K562 (cell line): ENCODE results near the gene FGF2. TPM values are rescaled to one million over a fixed set of nuclear protein-coding genes. Genes with fewer than 3 reads are reported as not detected.

Source experiments
- ATAC-seq: fragments of 200-7000 bp; cut with Tn5 transposase; 3 replicates; pipeline ENCODE4 v1.9.1; 2020; ENCODE audit warnings: moderate library complexity
- BruUV-seq: library from RNA; stranded (reverse); fragments of 400-500 nt; replicated peaks from 2 replicates; lab custom pipeline; 2021; lab: Mats Ljungman, UMichigan
- CTCF ChIA-PET: fragments of 300-600 bp; formaldehyde crosslinking; extraction: SDS; loops from one replicate; lab custom pipeline; 2021; ENCODE audit warnings: low intra/inter-chr PET ratio; lab: Yijun Ruan, JAX
- POLR2A ChIA-PET: fragments of 300-600, 350-650 bp; sonication (Branson Sonifier 250); formaldehyde crosslinking; extraction: SDS; loops from one replicate; lab custom pipeline; 2021; ENCODE audit warnings: antibody characterized with exemption, inconsistent platforms; lab: Yijun Ruan, JAX
- DNase-seq, 4 experiments: peaks; one replicate each; pipeline versions ENCODE4 v3.0.0 to v3.0.0-alpha.2; 2011 to 2018; ENCODE audit warnings: low spot score in 3 of 4, mixed read lengths in 3 of 4; ENCODE audit errors: extremely low read depth in 1 of 4
- FAIRE-seq: peaks from 2 replicates; lab custom pipeline; 2011; peaks lifted over from hg19 to GRCh38; lab: Jason Lieb, UNC
- H2AFZ ChIP-seq: 2 replicates; pipeline ENCODE4 v1.6.0; 2011; ENCODE audit warnings: low read depth, low read length, control low read depth, inconsistent platforms
- H3K27ac ChIP-seq: fragments of 200-600 bp; 3 replicates; pipeline ENCODE4 v1.8.0; 2011; ENCODE audit warnings: low read depth, mild to moderate bottlenecking, control low read depth, inconsistent platforms, low read length, moderate library complexity, mixed read lengths; ENCODE audit errors: extremely low read depth
- H3K27me3 ChIP-seq, 2 experiments: fragments of 300-600 bp in 1 of 2; 2 replicates in 1 of 2; 3 replicates in 1 of 2; pipeline versions ENCODE4 v1.6.0 to v1.8.0; 2011; ENCODE audit warnings: inconsistent platforms in 2 of 2, low read length in 2 of 2, mild to moderate bottlenecking in 1 of 2, mixed read lengths in 1 of 2, moderate library complexity in 1 of 2; ENCODE audit not compliant: control insufficient read depth in 2 of 2, insufficient read depth in 2 of 2
- H3K36me3 ChIP-seq: fragments of 300-600 bp; 3 replicates; pipeline ENCODE4 v1.8.0; 2011; ENCODE audit warnings: mild to moderate bottlenecking, low read length, inconsistent platforms; ENCODE audit not compliant: control insufficient read depth, insufficient read depth
- H3K4me1 ChIP-seq, 2 experiments: fragments of 200-600 bp in 1 of 2; replicated peaks in 1 of 2; 2 replicates in 1 of 2; 3 replicates in 1 of 2; pipeline versions ENCODE4 v1.5.1 to v1.8.0; 2011; ENCODE audit warnings: inconsistent platforms in 2 of 2, low read length in 2 of 2, mild to moderate bottlenecking in 1 of 2, mixed read lengths in 1 of 2, moderate library complexity in 1 of 2; ENCODE audit not compliant: control insufficient read depth in 2 of 2, insufficient read depth in 2 of 2
- H3K4me2 ChIP-seq: 2 replicates; pipeline ENCODE4 v1.6.1; 2011; ENCODE audit warnings: low read length, control low read depth, inconsistent platforms, mixed read lengths; ENCODE audit not compliant: insufficient read depth
- H3K4me3 ChIP-seq: fragments of 200-600 bp; sonication (generic), shearing (Covaris generic); 2 replicates; pipeline ENCODE4 v1.5.1; 2016; ENCODE audit warnings: control low read depth, inconsistent platforms
- H3K79me2 ChIP-seq: fragments of 200-600 bp; 3 replicates; pipeline ENCODE4 v1.8.0; 2011; ENCODE audit warnings: low read length, inconsistent platforms; ENCODE audit not compliant: control insufficient read depth, insufficient read depth
- H3K9ac ChIP-seq, 2 experiments: 2 replicates each; pipeline versions ENCODE4 v1.6.0 to v1.6.1; 2011; ENCODE audit warnings: low read depth in 2 of 2, low read length in 2 of 2, control low read depth in 1 of 2, inconsistent platforms in 1 of 2, mild to moderate bottlenecking in 1 of 2, mixed read lengths in 1 of 2; ENCODE audit not compliant: insufficient read depth in 1 of 2
- H3K9me1 ChIP-seq: one replicate; pipeline ENCODE4 v1.6.0; 2011; ENCODE audit warnings: inconsistent platforms, mild to moderate bottlenecking, low read length, moderate library complexity; ENCODE audit not compliant: control insufficient read depth, insufficient read depth
- H3K9me3 ChIP-seq: replicated peaks from 2 replicates; pipeline ENCODE4 v1.5.1; 2011; ENCODE audit warnings: low read depth, low read length, inconsistent platforms; ENCODE audit not compliant: control insufficient read depth, insufficient read depth
- H4K20me1 ChIP-seq: replicated peaks from 2 replicates; pipeline ENCODE4 v1.6.1; 2011; ENCODE audit warnings: low read length, inconsistent platforms, mixed read lengths; ENCODE audit not compliant: control insufficient read depth, insufficient read depth
- ARHGAP35 ChIP-seq: fragments of 450-650 bp; IDR thresholded peaks from 2 replicates; pipeline ENCODE4 v1.6.1; 2018; ENCODE audit not compliant: partially characterized antibody
- C11orf30 ChIP-seq: fragments of 450-650 bp; IDR thresholded peaks from 2 replicates; pipeline ENCODE4 v1.6.1; 2016; ENCODE audit warnings: low read depth, mild to moderate bottlenecking
- HNRNPH1 ChIP-seq: fragments of 200-400 bp; formaldehyde crosslinking; optimal IDR thresholded peaks from 2 replicates; pipeline ENCODE3; 2017; ENCODE audit warnings: low read depth, mild to moderate bottlenecking, low read length, moderate library complexity
- PTRF ChIP-seq: fragments of 450-650 bp; IDR thresholded peaks from 2 replicates; pipeline ENCODE4 v1.6.1; 2016; ENCODE audit warnings: mild to moderate bottlenecking, missing genetic modification characterization, missing compliant biosample characterization
- TRIM25 ChIP-seq: fragments of 450-650 bp; IDR thresholded peaks from 2 replicates; pipeline ENCODE4 v1.7.0; 2016; ENCODE audit warnings: borderline replicate concordance
- USF2 ChIP-seq: sonication (generic); formaldehyde crosslinking; IDR thresholded peaks from 2 replicates; pipeline ENCODE4 v1.5.0; 2020; ENCODE audit warnings: missing genetic modification reagents
- ZNF316 ChIP-seq: fragments of 450-650 bp; IDR thresholded peaks from 2 replicates; pipeline ENCODE4 v1.6.1; 2016
- ZNF324 ChIP-seq: fragments of 250-450 bp; sonication (Bioruptor Pico); IDR thresholded peaks from 2 replicates; pipeline ENCODE4 v1.4.0; 2020; ENCODE audit warnings: mild to moderate bottlenecking
- WGBS: fragments of 100-300 bp; shearing (Covaris generic); methylation state at CpG from one replicate; pipeline ENCODE4 v1.1.6; 2016; ENCODE audit warnings: low coverage, mixed read lengths; ENCODE audit not compliant: insufficient coverage; ENCODE audit errors: missing lambda C conversion rate; 5-methylcytosine and 5-hydroxymethylcytosine counted together
- in situ Hi-C: fragments of 300-500 bp; cut with MboI; formaldehyde crosslinking; loops from 4 replicates; pipeline ENCODE4 v1.15.0; 2018; ENCODE audit warnings: inconsistent platforms, mixed read lengths
- intact Hi-C: fragments of 100-400 bp; cut with micrococcal nuclease; formaldehyde crosslinking; loops from 2 replicates; pipeline ENCODE4 v1.14.2; 2022
- polyA plus RNA-seq, 8 experiments: library from polyadenylated mRNA; depleted of rRNA in 4 of 8; stranded (reverse) in 5 of 8; unstranded in 3 of 8; fragments of >200 nt; fragmentation: Nextera tagmentation in 2 of 8; fragmentation: Illumina TruSeq in 1 of 8; extraction: Ambion mirVana in 2 of 8; extraction: Trizol in 1 of 8; gene quantifications; 2 replicates each; pipeline versions ENCODE4 v1.2.1 to v1.2.3, GENCODE V29; 2011 to 2014; ENCODE audit warnings: inconsistent platforms in 1 of 8, missing spikeins in 1 of 8
- total RNA-seq, 7 experiments: library from RNA; depleted of rRNA in 6 of 7; stranded (reverse); fragments of >200 nt in 6 of 7; fragmentation: Illumina TruSeq in 2 of 7; extraction: Trizol in 2 of 7; gene quantifications; 2 replicates each; pipeline versions ENCODE4 v1.2.1 to v1.2.3, GENCODE V29; 2011 to 2021; ENCODE audit warnings: low replicate concordance in 1 of 7

The FGF2 gene
- total and polyA plus RNA-seq, 9 of the 15 experiments (the other 6 are each of a cell fraction or from before 2014, with no cell fraction given), result 2.5 to 19.4 (median 9.2) TPM

GRCh38 chr4:122798917-122799316 lies 27.7 kb upstream of the FGF2 start:
- FAIRE-seq, result no peak
- no peak overlapping the region for H3K9ac ChIP-seq
- H3K4me3 ChIP-seq, result no peak overlapping the region
- H3K9me3 ChIP-seq, result no peaks in the 10 kb centered on the region; the same call in 1 of the 2 replicates
- no peaks in the 10 kb centered on the region for H3K9me1 ChIP-seq
- H3K27me3 ChIP-seq, result no peaks in the 10 kb centered on the region; a peak in 1 of 5 replicates
- H3K36me3 ChIP-seq, result no peaks in the 10 kb centered on the region
- no peaks in the 10 kb centered on the region for H4K20me1 ChIP-seq
- no peak overlapping the region for H3K4me2 ChIP-seq
- 49% methylated on average over 2 of the region's 2 CpGs for WGBS
- H3K27ac ChIP-seq, result no peak overlapping the region; the same call in 2 of the 3 replicates
- POLR2A ChIA-PET, result no interaction called here
- DNase-seq, result no peak
- in situ Hi-C loops, result no loop called here
- H3K4me1 ChIP-seq, result peaks cover 0 to 26% of the 10 kb centered on the region in 2 experiments; a peak in 4 of 5 replicates
- peak overlapping the region; percentile 64; the same call in 1 of the 2 replicates for H2AFZ ChIP-seq
- no TSS peak for BruUV-seq
- no peak for TF ChIP-seq USF2 (CRISPR knock-in tag)
- TF ChIP-seq ZNF324 (CRISPR knock-in tag), result no peak
- no peak for TF ChIP-seq ARHGAP35
- peak; percentile 40 for TF ChIP-seq C11orf30
- TF ChIP-seq TRIM25, result no peak
- TF ChIP-seq ZNF316, result peak; percentile 57
- TF ChIP-seq HNRNPH1, result no peak
- no peak for TF ChIP-seq PTRF (tag)
- no peak for ATAC-seq
- no peaks in the 10 kb centered on the region for H3K79me2 ChIP-seq
- CTCF ChIA-PET, result no interaction called here
- intact Hi-C loops, result loop anchor here (2.0 kb wide), 1 partner anchor 34 kb away; no protein-coding TSS in a partner anchor
